IPS-20b (cell line): Measurements from ENCODE around the gene HK1.
A peak's percentile ranks its signal among the peaks of the same experiment; 100 is the strongest.
"Not testable (repeated sequence)": the region's sequence is repeated elsewhere in the genome, so short reads cannot be mapped to it uniquely, and the experiment has no call there.

Experiments used
- H3K27ac ChIP-seq: one replicate; pipeline ENCODE4 v1.5.1; 2013; ENCODE audit warnings: low read length
- H3K27me3 ChIP-seq: 2 replicates; pipeline ENCODE4 v1.6.1; 2013; ENCODE audit warnings: mild to moderate bottlenecking, low read length, inconsistent platforms; ENCODE audit not compliant: insufficient read depth
- H3K36me3 ChIP-seq: 2 replicates; pipeline ENCODE4 v1.6.1; 2013; ENCODE audit warnings: low read depth, mild to moderate bottlenecking, inconsistent platforms, low read length, moderate library complexity; ENCODE audit not compliant: insufficient read depth
- H3K4me1 ChIP-seq: 2 replicates; pipeline ENCODE4 v1.6.1; 2013; ENCODE audit warnings: mild to moderate bottlenecking, control low read depth, inconsistent platforms, low read length, moderate library complexity; ENCODE audit not compliant: insufficient read depth
- H3K4me3 ChIP-seq: 2 replicates; pipeline ENCODE4 v1.5.1; 2013; ENCODE audit warnings: mild to moderate bottlenecking, low read length, inconsistent platforms
- H3K9ac ChIP-seq: 2 replicates; pipeline ENCODE4 v1.6.1; 2013; ENCODE audit warnings: low read depth, mild to moderate bottlenecking, inconsistent platforms, low read length, moderate library complexity
- H3K9me3 ChIP-seq: 2 replicates; pipeline ENCODE4 v1.6.1; 2013; ENCODE audit warnings: mild to moderate bottlenecking, low read depth, low read length, inconsistent platforms; ENCODE audit not compliant: insufficient read depth

Gene HK1

GRCh38 chr10:69321039-69321715 lies 42.9 kb downstream of the HK1 start:
- Histone ChIP-seq H3K9me3 (no peaks in the 10 kb centered on the region), H3K36me3 (no peaks in the 10 kb centered on the region), H3K27me3 (no peaks in the 10 kb centered on the region), H3K4me3 (0 out of 2 replicates have a peak overlapping the region, but pooled peaks have one; percentile 10), H3K9ac (0 out of 2 replicates have a peak overlapping the region, but pooled peaks have one; percentile 8), H3K4me1 (peaks cover 33% of the 10 kb centered on the region), H3K27ac (no peak overlapping the region)

DNA sequence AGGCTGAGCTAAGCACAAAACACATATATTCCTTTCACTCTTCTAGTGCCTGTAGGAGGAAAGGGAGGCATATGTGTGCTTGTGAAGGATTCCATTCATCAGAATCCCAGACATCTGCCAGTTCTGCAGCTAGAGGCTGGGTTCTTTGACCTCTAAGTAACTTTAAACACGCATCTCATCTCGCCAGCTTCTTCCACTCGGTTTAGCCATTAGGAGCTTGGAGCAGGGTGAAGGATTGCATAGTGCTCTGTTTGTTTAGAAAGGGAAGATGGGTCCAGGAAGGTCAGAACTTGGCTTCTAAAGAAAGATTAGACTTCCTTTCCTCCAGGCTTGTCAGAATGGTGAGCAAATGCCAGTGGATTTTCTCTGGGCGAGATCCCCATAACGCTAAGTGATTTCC lies 43.6 kb downstream of the HK1 start:
- Histone ChIP-seq H3K27me3 (no peaks in the 10 kb centered on the region), H3K4me1 (peaks cover 35% of the 10 kb centered on the region), H3K9ac (0 out of 2 replicates have a peak overlapping the region, but pooled peaks have one; percentile 8), H3K4me3 (0 out of 2 replicates have a peak overlapping the region, but pooled peaks have one; percentile 10), H3K36me3 (no peaks in the 10 kb centered on the region), H3K9me3 (no peaks in the 10 kb centered on the region), H3K27ac (no peak overlapping the region)

DNA sequence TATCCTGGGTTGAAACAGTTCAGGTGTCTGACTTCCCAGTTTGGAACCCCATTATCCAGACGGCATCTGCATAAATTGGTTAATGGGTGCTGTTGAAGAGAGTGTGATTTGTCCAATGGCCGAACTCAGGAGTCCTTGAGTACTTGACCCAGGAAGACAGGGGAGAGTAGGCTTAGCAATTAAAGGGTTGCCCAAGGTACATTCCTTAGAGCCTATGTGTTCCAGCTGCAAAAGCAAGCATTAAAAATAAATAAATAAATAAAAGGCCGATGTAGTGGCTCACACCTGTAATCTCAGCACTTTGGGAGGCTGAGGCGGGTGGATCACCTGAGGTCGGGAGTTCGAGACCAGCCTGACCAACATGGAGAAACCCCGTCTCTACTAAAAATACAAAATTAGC lies 44.0 kb downstream of the HK1 start:
- not testable (repeated sequence) for H3K9ac ChIP-seq, H3K36me3 ChIP-seq, H3K4me3 ChIP-seq, H3K9me3 ChIP-seq, H3K27me3 ChIP-seq, H3K27ac ChIP-seq
- H3K4me1 ChIP-seq, result peaks cover 34% of the 10 kb centered on the region

- H3K27me3 ChIP-seq, result no peaks in the 10 kb centered on the region
- peaks cover 42% of the 10 kb centered on the region for H3K4me1 ChIP-seq
- no peaks in the 10 kb centered on the region for H3K9me3 ChIP-seq
- H3K4me3 ChIP-seq, result no peak overlapping the region
- no peak overlapping the region for H3K27ac ChIP-seq
- no peak overlapping the region for H3K9ac ChIP-seq
- no peaks in the 10 kb centered on the region for H3K36me3 ChIP-seq
These were observed 45.3 kb downstream of the HK1 start for GRCh38 chr10:69323622-69324021.

DNA sequence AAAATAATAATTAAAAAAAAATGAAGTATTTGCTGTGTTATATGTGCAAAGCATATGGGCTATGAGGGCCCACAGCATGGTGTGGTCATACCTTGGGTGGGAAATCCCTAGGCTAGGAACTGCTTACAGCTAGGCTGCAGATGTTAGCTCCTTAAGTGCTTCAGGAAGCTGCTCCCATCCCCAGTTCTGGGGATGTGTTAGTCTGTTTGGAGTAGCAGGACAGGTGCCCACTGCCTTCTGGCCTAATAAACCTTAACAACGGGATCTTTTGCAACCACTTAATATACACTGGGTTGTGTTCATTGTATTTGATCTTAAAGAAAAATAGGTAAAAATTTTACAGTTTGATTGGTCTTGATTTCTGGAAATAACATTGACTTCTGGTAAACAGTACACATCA lies 46.3 kb downstream of the HK1 start:
- Histone ChIP-seq H3K27ac (no peak overlapping the region), H3K9ac (no peak overlapping the region), H3K9me3 (no peaks in the 10 kb centered on the region), H3K27me3 (no peaks in the 10 kb centered on the region), H3K4me3 (no peak overlapping the region), H3K4me1 (peaks cover 52% of the 10 kb centered on the region), H3K36me3 (no peaks in the 10 kb centered on the region)

GRCh38 chr10:69325637-69326523 lies 47.6 kb downstream of the HK1 start:
- H3K36me3 ChIP-seq, H3K27me3 ChIP-seq, H3K9me3 ChIP-seq: not testable (repeated sequence)
- Histone ChIP-seq H3K9ac (peak overlapping the region; percentile 73; the same call in 1 of the 2 replicates), H3K27ac (peak overlapping the region; percentile 67), H3K4me1 (peaks cover 57% of the 10 kb centered on the region), H3K4me3 (peak overlapping the region; percentile 42; the same call in 1 of the 2 replicates)

GRCh38 chr10:69326692-69327091 lies 48.4 kb downstream of the HK1 start:
- peak overlapping the region; percentile 73; the same call in 1 of the 2 replicates for H3K9ac ChIP-seq
- peak overlapping the region; percentile 42; the same call in 1 of the 2 replicates for H3K4me3 ChIP-seq
- H3K27ac ChIP-seq, result peak overlapping the region; percentile 67
- H3K36me3 ChIP-seq, result peaks cover 8% of the 10 kb centered on the region; the same call in 1 of the 2 replicates
- no peaks in the 10 kb centered on the region for H3K27me3 ChIP-seq
- no peaks in the 10 kb centered on the region for H3K9me3 ChIP-seq
- H3K4me1 ChIP-seq, result peaks cover 52% of the 10 kb centered on the region

- peaks cover 9% of the 10 kb centered on the region; the same call in 1 of the 2 replicates for H3K36me3 ChIP-seq
- H3K4me3 ChIP-seq, result no peak overlapping the region
- H3K27me3 ChIP-seq, result no peaks in the 10 kb centered on the region
- H3K4me1 ChIP-seq, result peaks cover 51% of the 10 kb centered on the region
- peak overlapping the region; percentile 94 for H3K27ac ChIP-seq
- no peaks in the 10 kb centered on the region for H3K9me3 ChIP-seq
- peak overlapping the region; percentile 62 for H3K9ac ChIP-seq
These were observed 49.4 kb downstream of the HK1 start for GRCh38 chr10:69327463-69328379.

- H3K27me3 ChIP-seq, result no peaks in the 10 kb centered on the region
- H3K36me3 ChIP-seq, result peaks cover 9% of the 10 kb centered on the region; the same call in 1 of the 2 replicates
- H3K9ac ChIP-seq, result peak overlapping the region; percentile 62; the same call in 1 of the 2 replicates
- peaks cover 57% of the 10 kb centered on the region for H3K4me1 ChIP-seq
- peak overlapping the region; percentile 94 for H3K27ac ChIP-seq
- H3K4me3 ChIP-seq, result no peak overlapping the region
- H3K9me3 ChIP-seq, result no peaks in the 10 kb centered on the region
These were observed 50.1 kb downstream of the HK1 start for GRCh38 chr10:69328380-69328735.

- Histone ChIP-seq H3K4me1 (peaks cover 60% of the 10 kb centered on the region), H3K27ac (peak overlapping the region; percentile 94), H3K9ac (peak overlapping the region; percentile 62; the same call in 1 of the 2 replicates)
- not testable (repeated sequence) for H3K27me3 ChIP-seq, H3K4me3 ChIP-seq, H3K36me3 ChIP-seq, H3K9me3 ChIP-seq
These were observed 50.6 kb downstream of the HK1 start for GRCh38 chr10:69328888-69329287.

- peak overlapping the region; percentile 94 for H3K27ac ChIP-seq
- no peaks in the 10 kb centered on the region for H3K27me3 ChIP-seq
- H3K4me3 ChIP-seq, result peak overlapping the region; percentile 33
- H3K9ac ChIP-seq, result peak overlapping the region; percentile 62; the same call in 1 of the 2 replicates
- H3K4me1 ChIP-seq, result peaks cover 56% of the 10 kb centered on the region
- H3K36me3 ChIP-seq, result peaks cover 9% of the 10 kb centered on the region; the same call in 1 of the 2 replicates
- no peaks in the 10 kb centered on the region for H3K9me3 ChIP-seq
These were observed 51.5 kb downstream of the HK1 start for GRCh38 chr10:69329721-69330178.
